ENCODE data around the gene ANXA2R.

DNA sequence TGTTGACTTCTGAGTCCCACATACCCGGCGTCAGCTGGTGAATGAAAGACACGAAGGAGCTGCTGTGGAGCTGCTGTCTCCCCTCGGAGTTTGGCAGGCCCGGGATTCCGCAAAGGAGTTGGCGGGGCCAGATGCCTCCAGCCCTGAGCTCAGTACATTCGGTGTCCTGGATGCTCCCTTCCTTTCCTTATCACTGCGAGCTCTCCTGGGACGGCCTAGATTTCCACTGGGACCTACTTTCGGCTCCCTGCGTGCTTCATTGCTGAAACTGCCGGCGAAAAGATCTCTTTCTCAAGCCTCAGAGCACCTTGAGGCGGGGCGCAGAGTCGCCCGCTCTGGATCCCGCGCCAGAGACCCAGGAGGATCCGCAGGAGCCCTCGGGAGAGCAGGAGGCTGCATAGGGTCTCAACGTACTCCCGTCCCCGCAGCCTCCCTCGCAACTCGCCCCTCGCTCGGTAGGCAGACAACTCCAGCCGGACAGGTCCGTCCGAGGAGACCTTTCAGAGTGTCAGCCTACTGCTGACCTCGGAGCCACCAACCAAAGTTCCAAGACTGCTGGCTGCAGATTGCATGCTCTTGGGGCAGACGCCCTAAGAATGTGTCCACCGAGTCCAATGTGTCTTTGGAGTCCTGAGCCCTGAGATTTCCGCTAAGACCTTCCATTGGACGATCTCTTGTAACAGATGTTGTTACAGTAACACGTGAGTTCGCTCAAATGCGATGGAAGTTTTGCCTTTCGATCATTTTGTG, 6.1 kb downstream of the ANXA2R start:
- TF ChIP-seq, protein P1, sequence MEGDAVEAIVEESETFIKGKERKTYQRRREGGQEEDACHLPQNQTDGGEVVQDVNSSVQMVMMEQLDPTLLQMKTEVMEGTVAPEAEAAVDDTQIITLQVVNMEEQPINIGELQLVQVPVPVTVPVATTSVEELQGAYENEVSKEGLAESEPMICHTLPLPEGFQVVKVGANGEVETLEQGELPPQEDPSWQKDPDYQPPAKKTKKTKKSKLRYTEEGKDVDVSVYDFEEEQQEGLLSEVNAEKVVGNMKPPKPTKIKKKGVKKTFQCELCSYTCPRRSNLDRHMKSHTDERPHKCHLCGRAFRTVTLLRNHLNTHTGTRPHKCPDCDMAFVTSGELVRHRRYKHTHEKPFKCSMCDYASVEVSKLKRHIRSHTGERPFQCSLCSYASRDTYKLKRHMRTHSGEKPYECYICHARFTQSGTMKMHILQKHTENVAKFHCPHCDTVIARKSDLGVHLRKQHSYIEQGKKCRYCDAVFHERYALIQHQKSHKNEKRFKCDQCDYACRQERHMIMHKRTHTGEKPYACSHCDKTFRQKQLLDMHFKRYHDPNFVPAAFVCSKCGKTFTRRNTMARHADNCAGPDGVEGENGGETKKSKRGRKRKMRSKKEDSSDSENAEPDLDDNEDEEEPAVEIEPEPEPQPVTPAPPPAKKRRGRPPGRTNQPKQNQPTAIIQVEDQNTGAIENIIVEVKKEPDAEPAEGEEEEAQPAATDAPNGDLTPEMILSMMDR (conservative IDR thresholded peaks at IDR 0.05; ENCODE audit: low read length), result no peak
- no peak for TF ChIP-seq EZH2phosphoT487 (IDR thresholded peaks at IDR 0.05; ENCODE audit: borderline replicate concordance)
